HL-60 (cell line): Measurements from ENCODE around the gene FNBP1L.
"Not testable (repeated sequence)": the region's sequence is repeated elsewhere in the genome, so short reads cannot be mapped to it uniquely, and the experiment has no call there.

ENCODE experiments used
- DNase-seq, 2 experiments: peaks; one replicate each; pipeline ENCODE4 v3.0.0-alpha.2; 2010 to 2020; ENCODE audit warnings: low read depth in 1 of 2, low spot score in 1 of 2
- H3K27ac ChIP-seq: fragments of 250-450 bp; sonication (Bioruptor Pico); replicated peaks from 2 replicates; pipeline ENCODE4 v1.5.1; 2020; ENCODE audit warnings: mild to moderate bottlenecking, moderate library complexity
- H3K27me3 ChIP-seq: fragments of 250-450 bp; sonication (Bioruptor Pico); 2 replicates; pipeline ENCODE4 v1.5.1; 2021; ENCODE audit warnings: mild to moderate bottlenecking, moderate library complexity; ENCODE audit not compliant: insufficient read depth, poor library complexity, severe bottlenecking
- H3K4me3 ChIP-seq: replicated peaks from 2 replicates; pipeline ENCODE4 v1.5.1; 2011; ENCODE audit warnings: mild to moderate bottlenecking, control low read depth, low read length; ENCODE audit not compliant: insufficient read depth
- GABPA ChIP-seq: IDR thresholded peaks from 2 replicates; pipeline ENCODE4 v1.6.1; 2012; ENCODE audit warnings: low read depth
- POLR2AphosphoS5 ChIP-seq: IDR thresholded peaks from 2 replicates; pipeline ENCODE4 v1.6.1; 2012; ENCODE audit warnings: low read depth
- SPI1 ChIP-seq: IDR thresholded peaks from 2 replicates; pipeline ENCODE4 v1.6.1; 2012; ENCODE audit warnings: low read depth, mild to moderate bottlenecking, borderline replicate concordance
- TF ChIP-seq, protein P1 (sequence below): IDR thresholded peaks from one replicate; pipeline ENCODE4 v1.5.1; 2011; ENCODE audit warnings: low read length, control low read depth, inconsistent platforms; ENCODE audit not compliant: insufficient read depth
- TF ChIP-seq, protein P2 (sequence below): IDR thresholded peaks from 2 replicates; pipeline ENCODE4 v1.6.1; 2012; ENCODE audit warnings: low read depth; ENCODE audit not compliant: insufficient replicate concordance

Gene FNBP1L

DNA sequence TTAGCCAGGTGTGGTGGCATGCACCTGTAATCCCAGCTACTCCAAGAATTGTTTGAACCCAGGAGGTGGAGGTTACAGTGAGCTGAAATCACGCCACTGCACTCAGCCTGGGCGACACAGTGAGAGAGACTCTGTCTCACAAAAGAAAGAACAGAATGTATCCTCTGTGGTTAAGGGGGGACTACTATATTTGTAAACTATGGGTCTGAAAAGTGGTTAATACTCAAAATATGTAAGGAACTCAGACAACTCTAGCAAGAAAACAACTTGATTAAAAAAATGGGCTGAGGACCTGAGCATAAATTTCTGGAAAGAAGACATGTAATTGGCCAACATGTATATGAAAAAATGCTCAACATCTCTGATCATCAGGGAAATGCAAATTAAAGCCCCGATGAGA is 11.2 kb downstream of the FNBP1L start:
- Histone ChIP-seq H3K4me3 (no peak overlapping the region), H3K27me3 (no peaks in the 10 kb centered on the region), H3K27ac (no peak overlapping the region)
- no peak for DNase-seq
- TF ChIP-seq SPI1 (no peak), GABPA (no peak), POLR2AphosphoS5 (no peak)
- TF ChIP-seq, protein P1, sequence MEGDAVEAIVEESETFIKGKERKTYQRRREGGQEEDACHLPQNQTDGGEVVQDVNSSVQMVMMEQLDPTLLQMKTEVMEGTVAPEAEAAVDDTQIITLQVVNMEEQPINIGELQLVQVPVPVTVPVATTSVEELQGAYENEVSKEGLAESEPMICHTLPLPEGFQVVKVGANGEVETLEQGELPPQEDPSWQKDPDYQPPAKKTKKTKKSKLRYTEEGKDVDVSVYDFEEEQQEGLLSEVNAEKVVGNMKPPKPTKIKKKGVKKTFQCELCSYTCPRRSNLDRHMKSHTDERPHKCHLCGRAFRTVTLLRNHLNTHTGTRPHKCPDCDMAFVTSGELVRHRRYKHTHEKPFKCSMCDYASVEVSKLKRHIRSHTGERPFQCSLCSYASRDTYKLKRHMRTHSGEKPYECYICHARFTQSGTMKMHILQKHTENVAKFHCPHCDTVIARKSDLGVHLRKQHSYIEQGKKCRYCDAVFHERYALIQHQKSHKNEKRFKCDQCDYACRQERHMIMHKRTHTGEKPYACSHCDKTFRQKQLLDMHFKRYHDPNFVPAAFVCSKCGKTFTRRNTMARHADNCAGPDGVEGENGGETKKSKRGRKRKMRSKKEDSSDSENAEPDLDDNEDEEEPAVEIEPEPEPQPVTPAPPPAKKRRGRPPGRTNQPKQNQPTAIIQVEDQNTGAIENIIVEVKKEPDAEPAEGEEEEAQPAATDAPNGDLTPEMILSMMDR, result no peak

DNA sequence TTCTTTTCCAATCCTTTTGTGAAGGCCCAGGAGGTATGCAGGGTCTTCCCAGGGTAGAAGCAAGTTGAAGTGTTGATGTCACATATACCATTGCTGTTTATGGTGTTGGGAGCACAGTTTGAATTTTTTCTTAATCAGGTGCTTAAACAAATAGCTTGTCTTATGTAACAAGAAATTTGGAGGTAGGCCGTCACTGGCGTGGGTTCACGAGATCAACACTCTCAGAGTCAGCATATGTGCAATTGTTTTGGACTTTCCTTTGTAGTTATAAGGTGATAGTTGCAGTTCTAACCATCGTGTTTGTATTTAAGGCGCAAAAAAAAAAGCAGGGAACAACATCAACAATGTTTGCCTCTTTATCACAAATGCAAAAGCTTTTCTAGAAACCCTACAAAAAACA is 13.3 kb downstream of the FNBP1L start:
- Histone ChIP-seq H3K27ac (no peak overlapping the region), H3K4me3 (no peak overlapping the region), H3K27me3 (no peaks in the 10 kb centered on the region)
- TF ChIP-seq, protein P1, result no peak
- TF ChIP-seq POLR2AphosphoS5 (no peak), GABPA (no peak), SPI1 (no peak)
- TF ChIP-seq, protein P2, sequence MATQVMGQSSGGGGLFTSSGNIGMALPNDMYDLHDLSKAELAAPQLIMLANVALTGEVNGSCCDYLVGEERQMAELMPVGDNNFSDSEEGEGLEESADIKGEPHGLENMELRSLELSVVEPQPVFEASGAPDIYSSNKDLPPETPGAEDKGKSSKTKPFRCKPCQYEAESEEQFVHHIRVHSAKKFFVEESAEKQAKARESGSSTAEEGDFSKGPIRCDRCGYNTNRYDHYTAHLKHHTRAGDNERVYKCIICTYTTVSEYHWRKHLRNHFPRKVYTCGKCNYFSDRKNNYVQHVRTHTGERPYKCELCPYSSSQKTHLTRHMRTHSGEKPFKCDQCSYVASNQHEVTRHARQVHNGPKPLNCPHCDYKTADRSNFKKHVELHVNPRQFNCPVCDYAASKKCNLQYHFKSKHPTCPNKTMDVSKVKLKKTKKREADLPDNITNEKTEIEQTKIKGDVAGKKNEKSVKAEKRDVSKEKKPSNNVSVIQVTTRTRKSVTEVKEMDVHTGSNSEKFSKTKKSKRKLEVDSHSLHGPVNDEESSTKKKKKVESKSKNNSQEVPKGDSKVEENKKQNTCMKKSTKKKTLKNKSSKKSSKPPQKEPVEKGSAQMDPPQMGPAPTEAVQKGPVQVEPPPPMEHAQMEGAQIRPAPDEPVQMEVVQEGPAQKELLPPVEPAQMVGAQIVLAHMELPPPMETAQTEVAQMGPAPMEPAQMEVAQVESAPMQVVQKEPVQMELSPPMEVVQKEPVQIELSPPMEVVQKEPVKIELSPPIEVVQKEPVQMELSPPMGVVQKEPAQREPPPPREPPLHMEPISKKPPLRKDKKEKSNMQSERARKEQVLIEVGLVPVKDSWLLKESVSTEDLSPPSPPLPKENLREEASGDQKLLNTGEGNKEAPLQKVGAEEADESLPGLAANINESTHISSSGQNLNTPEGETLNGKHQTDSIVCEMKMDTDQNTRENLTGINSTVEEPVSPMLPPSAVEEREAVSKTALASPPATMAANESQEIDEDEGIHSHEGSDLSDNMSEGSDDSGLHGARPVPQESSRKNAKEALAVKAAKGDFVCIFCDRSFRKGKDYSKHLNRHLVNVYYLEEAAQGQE, result no peak
- DNase-seq, result no peak

DNA sequence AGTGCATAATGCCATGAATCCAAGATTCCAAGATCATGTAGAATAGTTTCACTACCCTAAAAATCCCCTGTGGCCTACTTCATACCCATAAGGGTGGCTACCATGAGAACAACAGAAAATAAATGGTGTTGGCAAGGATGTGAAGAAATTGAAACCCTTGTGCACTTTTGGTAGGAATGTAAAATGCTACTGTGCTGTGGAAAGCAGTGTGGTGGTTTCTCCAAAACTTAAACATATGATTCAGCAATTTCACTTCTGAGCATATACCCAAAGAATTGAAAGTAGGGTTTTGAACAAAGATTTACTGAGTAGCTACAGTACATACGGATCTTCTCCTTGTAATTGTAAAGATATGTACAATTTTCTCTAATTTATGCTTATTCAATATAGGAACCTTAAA is 16.0 kb downstream of the FNBP1L start:
- H3K27ac ChIP-seq, result no peak overlapping the region
- TF ChIP-seq, protein P2, result no peak
- no peak for TF ChIP-seq POLR2AphosphoS5
- TF ChIP-seq, protein P1, result no peak
- no peak for TF ChIP-seq SPI1
- no peak for TF ChIP-seq GABPA
- no peak for DNase-seq
- H3K4me3 ChIP-seq, result no peak overlapping the region
- H3K27me3 ChIP-seq, result no peaks in the 10 kb centered on the region

DNA sequence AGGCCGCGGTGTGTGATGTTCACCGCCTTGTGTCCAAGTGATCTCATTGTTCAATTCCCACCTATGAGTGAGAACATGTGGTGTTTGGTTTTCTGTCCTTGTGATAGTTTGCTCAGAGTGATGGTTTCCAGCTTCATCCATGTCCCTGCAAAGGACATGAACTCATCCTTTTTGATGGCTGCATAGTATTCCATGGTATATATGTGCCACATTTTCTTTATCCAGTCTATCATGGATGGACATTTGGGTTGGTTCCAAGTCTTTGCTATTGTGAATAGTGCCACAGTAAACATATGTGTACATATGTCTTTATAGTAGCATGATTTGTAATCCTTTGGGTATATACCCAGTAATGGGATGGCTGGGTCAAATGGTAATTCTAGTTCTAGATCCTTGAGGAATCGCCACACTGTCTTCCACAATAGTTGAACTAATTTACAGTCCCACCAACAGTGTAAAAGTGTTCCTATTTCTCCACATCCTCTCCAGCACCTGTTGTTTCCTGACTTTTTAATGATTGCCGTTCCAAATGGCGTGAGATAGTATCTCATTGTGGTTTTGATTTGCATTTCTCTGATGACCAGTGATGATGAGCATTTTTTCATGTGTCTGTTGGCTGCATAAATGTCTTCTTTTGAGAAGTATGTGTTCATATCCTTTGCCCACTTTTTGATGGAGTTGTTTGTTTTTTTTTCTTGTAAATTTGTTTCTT is 17.6 kb downstream of the FNBP1L start:
- H3K27me3 ChIP-seq, H3K4me3 ChIP-seq, DNase-seq, H3K27ac ChIP-seq: not testable (repeated sequence)
